Mesenteric fat pad (tissue), 1 donor: Measurements from ENCODE around the gene CMTM4. TPM values are rescaled to one million over a fixed set of nuclear protein-coding genes. Genes with fewer than 3 reads are reported as not detected.

Experiments used
- DNase-seq: peaks from one replicate; pipeline ENCODE4 v3.0.0-alpha.2; 2020; ENCODE audit warnings: low spot score
- long read RNA-seq: library from polyadenylated mRNA; unstranded; transcript quantifications from one replicate; pipeline ENCODE4 v2.0.0, GENCODE V29; 2020
- total RNA-seq: library from RNA; stranded (reverse); fragmentation: NEBNext Ultra II Directional; extraction: Animal tissue kit (Norgen Biotek cat#: 25700); gene quantifications from one replicate; pipeline ENCODE4 v1.2.1, GENCODE V29; 2021
- donor health status: DM: yes; HTN: yes; CAD: no.

The CMTM4 gene
- total RNA-seq = 17.9 TPM
- long read RNA-seq, full-length matches to known transcripts = 2 of 3 reads
- long read RNA-seq, partial matches to known transcripts = 0 of 3 reads
- long read RNA-seq, other reads (novel, unspliced or antisense) = 1 of 3 reads

DNA sequence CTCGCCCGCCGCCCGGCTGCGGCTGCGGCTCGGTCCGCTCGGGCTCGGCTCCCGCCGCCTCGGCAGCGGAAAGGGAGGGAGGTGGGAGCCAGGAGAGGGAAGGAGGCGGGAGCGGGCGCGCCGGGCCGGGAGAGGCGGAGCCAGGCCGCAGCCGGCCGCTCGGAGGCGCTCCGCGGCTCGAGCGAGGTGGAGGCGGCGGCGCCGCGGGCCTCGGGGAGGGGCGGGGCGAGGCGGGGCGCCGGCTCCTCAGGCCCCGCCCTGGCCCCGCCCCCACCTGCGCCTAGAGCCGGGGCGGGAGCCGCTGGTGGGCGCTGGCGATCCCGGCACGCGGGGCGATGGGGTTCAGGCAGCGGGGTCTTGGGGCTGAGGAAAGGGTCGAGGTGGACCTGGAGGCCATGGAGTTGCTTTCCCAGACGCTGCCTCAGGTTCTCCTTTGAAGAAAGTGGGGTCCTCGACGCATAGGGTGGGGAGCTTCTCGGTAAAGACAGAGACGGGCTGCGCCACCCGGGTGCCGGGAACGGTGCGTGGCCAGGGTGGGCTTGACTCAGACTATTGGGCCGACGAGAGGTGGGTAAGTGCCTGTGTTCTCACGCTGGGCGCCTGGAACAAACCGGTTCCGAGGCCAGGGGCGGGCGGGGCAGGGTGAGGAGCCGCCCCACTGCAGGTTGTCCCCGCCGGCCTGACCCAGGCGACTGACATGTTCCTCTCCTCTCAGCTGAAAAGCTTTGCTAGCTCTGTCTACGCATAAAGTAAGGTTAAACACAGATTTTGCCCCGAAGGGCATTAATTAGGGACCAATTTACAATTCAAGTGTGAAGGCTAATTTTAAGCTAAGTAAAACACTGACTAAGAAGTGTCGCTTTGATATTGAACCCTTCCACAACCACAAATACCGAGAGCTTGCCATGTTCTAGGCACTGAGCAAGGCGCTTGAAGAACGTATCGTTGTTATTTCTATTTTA lies at the start of gene CMTM4:
CMTM4 (minus strand) TSS at position 75 of the 962 bp plus-strand sequence. CDS start 218 bp downstream, outside the sequence.
- peak; percentile 95 for DNase-seq

DNA sequence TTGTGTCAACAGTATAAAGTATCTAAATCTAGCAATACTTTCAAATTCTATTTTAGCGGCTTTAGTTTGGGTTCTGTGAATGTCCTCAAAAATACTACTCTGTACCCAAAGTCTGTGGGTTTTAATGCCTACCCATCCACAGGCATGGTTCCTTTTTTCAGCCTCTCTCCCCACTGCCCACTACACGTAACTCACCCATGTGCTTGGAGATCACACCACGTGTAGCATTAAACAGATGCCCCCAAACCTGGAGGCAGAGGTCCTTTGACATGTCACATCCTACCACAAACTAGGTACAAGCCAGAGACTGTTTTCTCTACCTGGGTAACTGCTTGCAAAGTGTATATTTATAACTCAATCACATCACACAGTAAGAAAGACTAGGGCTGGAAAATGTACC lies 49.5 kb upstream of the CMTM4 start:
- DNase-seq = no peak

DNA sequence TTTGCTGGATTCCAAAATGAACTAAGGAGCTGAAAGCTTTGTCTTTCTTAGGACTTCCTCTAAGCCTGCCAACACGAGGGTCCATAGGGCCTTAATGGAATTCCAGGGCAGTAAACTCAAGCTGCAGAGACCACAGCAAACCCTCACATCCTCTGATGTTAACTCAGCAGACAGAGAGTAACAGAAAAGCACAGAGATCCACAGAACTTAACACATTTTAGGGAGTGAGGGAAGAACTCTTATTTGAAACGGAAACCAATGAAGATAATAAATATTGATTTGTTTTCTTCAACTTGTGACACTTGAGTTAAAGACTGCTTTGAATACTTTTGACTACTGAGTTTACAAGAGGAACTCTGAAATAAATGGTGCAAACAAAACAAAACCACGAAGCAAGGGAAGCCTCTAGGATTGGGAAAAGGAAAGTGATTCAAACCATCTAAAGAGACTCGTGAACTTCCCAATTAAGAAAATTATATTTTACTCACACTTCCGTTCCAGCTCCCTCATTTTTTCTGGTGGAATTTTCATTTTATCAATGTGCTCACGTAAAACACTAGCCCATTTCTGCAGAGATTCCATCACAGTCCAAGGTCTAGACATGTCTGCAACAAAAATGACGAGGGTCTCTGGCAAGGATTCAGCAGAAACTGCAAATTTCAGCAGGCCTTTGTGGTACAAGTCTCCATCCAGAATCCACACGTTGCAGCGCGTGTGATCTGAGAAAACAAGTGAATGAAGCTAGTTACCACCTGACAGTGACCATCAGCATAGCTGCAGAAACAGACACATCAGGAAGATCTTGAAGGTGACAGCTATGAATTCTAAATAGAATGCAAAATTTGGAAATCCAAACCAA lies 45.6 kb upstream of the CMTM4 start:
- DNase-seq = no peak

DNA sequence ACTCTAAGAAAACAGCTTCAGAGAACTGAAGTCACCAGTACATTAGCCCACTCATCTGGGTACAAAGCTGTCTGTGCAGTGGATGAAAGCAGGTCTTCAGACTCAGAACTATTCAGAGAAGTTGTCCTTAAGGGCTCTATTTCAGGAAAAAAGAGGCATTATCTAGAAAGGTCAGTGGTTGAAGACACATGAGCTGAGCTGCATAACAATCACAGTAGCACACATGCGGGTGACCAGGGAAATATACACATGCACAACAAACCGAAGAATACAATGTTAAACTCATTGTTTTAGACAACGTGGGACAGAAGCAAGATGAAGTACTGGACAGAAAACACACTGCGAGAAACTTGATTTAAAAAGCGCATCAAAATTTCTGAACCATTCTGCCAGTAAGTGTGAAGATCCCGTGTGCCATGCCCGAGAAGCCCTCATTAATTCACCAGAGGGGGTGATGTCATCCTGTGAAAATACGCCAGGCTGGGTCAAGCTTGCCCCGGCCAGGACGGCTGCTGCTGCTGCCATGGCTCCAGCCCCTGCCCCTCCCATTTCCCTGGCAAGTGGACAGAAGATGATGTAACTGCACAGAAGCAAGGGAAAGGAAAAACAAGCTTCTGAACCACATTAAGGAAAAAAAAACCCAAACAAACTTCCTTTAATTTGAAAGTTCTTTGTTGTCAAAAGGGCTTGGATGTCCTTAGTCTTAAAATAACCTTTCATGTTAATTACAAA lies 44.8 kb upstream of the CMTM4 start:
- DNase-seq = peak; percentile 92

DNA sequence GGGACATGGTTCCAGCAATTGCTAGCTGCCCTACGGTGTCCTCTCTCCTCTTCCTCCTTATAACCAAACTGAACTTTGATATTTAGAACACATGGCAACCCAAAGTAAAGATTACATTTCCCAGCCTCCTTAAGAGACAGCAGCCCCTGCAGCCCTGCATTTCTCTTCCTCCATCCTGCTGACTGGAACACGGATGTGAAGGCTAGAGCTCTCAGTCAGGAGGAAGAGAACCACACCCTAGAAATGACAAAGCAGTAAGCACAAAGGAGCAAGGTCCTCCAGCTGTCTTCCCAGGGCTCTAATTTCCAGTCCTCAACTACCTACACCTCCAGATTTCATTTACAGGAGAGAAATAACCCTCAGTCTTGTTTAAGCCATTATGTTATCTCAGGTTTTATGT lies 44.0 kb upstream of the CMTM4 start:
- DNase-seq = no peak

DNA sequence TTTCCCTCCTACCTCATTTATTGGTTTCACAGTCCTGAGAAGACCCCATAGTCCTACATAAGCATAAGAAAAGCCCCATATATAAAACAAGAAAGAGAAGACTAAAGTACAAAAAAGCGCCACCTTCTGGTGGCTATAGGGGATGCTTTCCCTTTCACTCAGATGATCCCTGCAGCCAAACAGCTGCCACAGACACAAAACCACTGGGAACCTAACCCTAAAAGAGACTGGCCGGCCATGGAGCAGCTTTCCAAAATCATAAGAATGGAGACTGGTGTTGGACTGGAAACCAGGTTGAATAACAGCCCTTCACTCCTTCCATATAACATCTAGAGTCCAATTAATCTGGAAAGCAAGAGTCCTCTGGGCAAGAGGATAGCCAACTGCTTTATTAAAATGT lies 43.5 kb upstream of the CMTM4 start:
- no peak for DNase-seq

DNA sequence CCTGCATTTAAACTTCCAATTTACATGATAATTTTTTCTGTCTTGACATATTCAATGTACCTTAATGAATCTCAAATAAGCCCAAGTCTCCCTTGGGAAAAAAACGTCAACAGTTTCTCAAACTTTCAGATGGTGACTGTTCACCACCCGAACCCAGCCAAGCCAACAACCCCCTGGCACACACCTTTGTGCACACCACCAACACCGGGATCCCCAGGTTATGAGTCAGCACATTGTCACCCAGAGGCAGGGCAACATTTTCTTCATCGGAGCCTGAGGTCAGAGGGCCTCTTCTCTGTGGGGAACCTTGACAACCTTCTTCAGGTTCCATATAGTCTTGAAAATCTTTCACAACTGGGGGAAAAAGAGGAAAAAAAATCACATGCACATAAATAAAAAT lies 39.3 kb upstream of the CMTM4 start:
- DNase-seq = no peak

DNA sequence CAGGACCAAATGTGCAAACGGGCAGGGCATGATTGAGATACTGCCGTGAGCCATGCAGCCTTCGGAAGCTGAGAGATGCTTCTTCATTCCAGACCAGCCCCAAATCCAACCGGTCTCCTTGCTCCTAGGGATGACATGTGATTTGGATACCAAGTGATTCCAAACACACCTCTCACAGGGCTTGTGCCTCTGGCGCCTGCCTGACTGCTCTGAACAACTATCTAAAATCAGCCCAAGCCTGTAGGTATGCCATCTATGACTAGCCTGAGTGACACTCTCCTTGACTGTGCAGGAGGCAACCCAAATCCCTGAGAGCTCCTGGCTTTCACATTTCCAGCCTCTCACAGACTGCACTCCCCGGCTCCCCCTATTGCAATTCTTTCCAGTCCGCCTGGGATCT lies 34.6 kb upstream of the CMTM4 start:
- peak; percentile 49 for DNase-seq

DNA sequence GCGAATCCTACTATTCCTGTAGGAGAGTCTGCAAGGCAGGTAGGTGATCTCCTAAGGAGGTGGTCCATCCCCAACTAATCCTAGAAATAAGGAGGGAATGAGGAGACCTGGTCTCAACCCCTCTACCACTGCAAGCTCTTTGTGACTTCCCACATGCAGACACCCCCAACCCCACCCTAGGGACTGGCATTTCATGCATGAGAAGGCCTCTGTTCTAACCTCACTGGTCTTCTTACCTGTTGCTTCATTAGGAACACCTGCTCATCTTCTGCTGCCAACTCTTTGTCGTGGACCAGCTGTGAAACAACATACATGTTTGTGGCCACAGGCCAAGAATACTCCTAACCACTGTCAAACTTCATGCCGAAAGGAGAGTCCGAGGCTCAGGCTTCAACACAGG lies 32.3 kb upstream of the CMTM4 start:
- no peak for DNase-seq

DNA sequence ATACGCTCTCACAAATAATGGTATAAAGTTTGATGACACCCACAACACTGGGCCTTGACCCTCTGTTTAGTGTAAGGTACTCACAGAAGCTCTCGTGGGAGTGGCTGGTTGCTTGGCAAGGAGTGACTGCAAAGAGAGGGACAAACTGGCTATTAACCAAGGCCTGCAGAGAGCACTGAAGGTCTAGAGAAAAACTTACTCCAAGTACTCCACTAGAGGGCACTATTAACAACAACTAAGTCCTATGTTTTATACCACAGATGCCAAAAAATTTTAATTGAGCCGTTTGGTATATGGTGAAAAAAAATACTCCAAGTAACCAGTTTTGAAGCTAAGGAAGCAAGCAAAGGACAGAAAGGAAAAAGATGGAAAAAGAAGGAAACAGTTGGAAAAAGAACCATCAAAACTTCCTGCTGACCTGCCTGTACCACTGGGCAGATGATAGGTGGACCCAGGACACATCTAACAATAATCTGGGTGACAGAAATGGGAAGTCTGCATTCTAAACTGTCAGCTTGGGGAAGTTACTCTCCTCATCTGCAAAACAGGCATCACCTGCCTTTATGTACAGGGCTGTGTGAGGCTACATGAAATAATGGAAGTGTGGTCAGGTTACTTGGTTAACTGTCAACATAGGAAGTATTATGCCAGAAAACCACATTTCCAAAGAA lies 31.7 kb upstream of the CMTM4 start:
- no peak for DNase-seq

DNA sequence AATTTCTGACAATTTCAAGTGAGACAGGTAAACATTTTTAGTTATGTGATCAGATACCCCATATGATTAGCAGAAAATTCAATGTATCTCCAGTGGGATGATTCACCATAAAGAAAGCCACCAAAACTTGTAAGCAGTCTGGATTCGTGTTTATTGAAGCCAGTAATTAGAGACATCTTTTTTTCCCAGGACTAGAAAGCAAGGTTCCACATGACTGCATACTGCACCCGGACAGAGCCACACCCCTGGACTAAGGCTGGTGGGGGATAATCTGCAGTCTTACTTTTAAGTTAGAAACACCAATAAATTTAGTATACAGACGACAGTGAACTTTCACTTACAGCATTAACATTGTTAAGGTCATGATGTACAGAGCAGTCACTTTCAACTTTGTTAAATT lies 24.2 kb upstream of the CMTM4 start:
- no peak for DNase-seq

DNA sequence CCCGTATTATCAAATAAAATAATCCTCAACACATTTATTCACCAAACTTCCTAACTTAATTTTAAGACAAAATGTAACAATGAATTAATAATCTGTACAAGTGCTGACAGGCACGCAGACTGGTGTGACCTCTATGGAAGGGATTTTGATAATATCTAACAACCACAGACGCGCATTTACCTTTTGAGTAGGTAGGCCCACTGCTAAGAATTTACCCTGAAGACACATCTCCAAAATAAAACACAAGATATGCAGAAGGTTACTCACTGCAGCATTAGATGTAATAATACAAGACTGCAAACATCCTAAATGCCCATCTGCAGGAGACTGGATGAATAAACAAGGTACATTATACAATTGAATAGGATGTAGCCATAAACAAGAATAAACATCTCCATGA lies 22.7 kb upstream of the CMTM4 start:
- DNase-seq = no peak

DNA sequence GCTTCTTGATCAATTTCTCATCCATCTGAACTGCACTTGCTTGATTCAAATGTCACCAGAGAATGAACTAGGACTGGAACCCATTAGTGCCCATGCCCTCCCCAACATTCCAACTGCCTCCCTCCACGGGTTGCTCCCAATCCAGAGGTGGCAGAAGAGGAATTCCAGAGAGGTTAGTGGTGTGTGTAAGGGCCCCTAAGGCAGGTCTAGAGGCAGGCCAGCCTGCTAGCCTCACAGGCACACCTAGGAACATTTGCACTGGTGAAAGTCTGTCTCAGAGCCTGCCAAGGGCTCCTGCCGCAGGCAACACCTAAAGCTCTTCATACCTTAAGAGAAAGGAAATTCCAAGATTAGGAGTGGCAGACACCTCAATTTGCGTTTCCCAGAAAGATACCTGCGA lies 21.2 kb upstream of the CMTM4 start:
- DNase-seq = no peak

DNA sequence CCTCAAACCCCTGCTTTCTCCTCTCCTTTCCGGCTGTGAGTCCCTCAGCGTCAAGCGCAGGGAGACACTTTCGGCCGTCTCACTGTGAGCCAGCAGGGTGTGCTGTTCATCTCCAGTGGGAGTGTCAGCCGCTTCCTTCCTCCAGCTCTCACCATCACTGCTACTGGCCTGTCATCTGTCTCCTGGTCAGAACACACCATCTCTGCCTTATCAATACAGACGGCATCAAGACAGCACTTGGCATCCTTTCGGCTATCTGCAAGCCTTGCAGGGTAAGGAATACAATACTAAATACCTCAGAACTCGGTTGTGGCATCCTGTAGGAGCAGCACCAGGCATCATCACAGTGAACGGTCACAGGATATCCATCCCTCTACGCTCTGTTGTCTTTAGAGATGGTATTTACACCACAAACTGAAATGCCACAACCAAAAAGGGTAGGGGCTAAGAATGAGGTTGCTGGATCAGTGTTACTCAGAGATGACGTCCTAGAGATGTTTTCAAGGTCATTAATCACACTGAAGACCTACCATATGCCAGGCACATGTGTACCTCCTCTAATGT lies 20.7 kb upstream of the CMTM4 start:
- DNase-seq = no peak

DNA sequence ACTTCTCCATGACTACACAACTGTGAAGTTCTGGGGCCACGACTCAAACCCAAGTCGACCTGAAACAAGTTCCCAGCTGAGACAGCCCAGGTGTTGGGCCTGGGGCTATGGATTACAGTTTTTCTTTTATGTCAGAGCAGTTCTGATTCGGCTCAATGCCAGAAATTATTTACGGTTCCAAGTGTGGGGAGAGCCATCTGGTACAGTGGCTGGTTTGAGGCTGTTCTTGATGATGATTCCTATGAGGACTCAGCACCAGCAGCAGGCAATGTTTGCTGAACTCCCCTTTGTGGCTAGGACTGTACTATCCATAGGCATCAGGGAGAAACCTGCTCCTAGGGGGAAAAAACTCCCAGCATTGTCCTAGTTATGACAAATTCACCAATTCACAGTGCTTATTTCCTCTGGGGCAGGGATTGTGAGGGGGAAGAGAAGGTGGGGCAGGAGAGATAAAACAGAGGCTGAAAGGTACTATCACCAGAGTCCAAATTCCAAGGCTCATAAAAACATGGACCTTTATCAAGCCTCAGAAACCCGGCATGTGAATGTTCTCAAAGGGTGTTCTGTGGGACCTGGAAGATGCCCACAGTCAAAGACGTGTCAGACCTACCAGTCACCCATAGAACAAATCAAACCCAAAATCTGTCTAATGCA lies 18.2 kb upstream of the CMTM4 start:
- DNase-seq = no peak

DNA sequence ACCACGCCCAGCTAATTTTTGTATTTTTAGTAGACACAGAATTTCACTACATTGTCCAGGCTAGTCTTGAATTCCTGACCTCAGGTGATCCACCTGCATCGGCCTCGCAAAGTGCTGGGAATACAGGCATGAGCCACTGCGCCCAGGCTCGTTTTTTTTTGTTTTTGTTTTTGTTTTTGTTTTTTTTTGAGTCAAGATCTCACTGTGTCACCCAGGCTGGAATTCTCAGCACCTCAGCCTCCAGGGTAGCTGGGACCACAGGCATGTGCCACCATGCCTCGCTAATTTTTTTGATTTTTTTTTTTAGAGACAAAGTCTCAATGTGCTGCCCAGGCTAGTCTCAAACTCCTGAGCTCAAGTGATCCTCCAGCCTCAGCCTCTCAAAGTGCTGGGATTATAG lies 17.5 kb upstream of the CMTM4 start:
- DNase-seq = no peak

DNA sequence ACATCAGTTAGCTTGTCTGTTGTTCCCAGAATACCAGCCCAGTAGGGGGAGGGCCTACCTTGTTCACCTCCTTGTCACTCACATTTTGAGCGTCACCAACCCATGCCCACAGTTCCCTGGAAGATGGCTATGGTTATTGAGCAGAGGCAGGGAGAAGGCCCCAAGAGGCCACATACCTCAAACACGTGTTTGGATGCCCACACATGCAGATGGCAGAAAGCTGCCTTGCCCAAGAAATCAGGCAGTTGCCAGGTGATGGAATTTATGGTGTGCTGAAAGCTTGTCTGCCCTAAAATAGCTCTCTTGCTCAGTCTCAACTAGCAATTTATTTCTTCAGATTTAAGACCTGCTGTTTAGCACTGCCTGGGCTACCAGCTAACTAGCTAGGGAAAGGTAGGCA lies 16.5 kb upstream of the CMTM4 start:
- no peak for DNase-seq

DNA sequence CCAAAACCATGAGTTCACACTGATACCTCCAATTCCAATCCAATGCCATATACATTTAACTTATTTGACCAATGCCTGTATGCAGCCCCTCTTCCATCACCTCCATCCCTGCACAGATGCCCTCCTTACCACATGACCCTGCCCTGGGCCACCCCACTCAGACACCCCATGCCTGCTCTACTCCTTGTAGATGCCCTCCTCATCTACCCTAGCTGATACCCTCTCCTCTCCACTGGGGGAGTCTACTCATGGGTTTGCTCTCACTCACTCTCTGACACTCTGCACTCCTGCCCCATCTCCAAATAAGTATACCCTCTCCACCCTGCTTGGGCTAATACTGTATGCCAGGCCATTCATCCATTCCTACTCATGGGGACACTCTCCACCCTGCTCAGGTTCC lies 16.0 kb upstream of the CMTM4 start:
- no peak for DNase-seq

DNA sequence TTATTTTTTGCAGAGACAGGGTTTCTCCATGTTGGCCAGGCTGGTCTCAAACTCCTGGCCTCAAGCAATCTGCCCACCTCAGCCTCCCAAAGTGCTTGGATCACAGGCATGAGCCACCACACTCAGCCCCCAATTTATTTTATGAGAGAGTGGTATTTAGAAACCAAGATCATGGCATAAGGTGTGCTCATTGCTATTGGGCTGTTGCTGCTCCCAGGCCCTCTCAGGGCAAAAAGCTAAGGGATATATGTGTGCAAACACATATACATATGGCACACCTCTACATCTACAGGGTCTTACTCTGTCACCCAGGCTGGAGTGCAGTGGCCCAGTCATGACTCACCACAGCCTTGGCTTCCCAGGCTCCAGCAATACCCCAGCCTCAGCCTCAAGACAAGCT lies 15.0 kb upstream of the CMTM4 start:
- DNase-seq = no peak

DNA sequence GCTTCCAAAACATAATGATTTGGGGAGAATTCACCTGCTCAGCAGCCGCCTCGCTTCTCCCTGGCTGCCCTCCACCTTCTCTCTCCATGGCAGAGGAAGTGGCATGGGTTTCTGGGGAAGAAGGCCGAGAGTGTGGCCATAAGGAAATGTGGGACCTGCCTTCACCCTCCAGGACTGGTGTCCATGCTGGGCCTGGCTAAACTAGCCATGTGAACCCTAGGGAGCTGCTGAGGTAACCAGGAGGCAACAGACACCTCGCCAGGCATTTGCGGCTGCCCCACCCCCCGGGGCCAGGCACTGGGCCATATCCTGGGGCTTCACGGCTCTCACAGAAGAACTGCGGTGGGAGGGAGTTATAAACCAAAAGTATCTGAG lies 9.9 kb upstream of the CMTM4 start:
- DNase-seq = peak; percentile 68
